ENCODE results near the gene ZBTB18. TPM values are rescaled to one million over a fixed set of nuclear protein-coding genes. Genes with fewer than 3 reads are reported as not detected.

Gene ZBTB18
- total and polyA plus RNA-seq, 2 donors (not counting 1 experiment from before 2014, with no cell fraction given): 38.4 to 130 TPM

- Histone ChIP-seq H3K36me3 (replicated peaks in 1 of 2; ENCODE audit: control extremely low read depth in 1 of 2, control insufficient read depth in 1 of 2, extremely low read depth in 1 of 2, insufficient read depth in 2 of 2, low read length in 1 of 2) (no peaks in the 10 kb centered on the region), H3K27ac (ENCODE audit: low read length in 2 of 2) (no peak overlapping the region), H3K4me3 (ENCODE audit: control extremely low read depth in 1 of 5, extremely low read depth in 1 of 5, insufficient read depth in 1 of 5, low read depth in 2 of 5, low read length in 4 of 5) (no peak overlapping the region), H3K9me3 (ENCODE audit: control extremely low read depth in 1 of 3, control insufficient read depth in 2 of 3, insufficient read depth in 1 of 3, low read length in 2 of 3) (no peaks in the 10 kb centered on the region), H3K79me2 (ENCODE audit: control insufficient read depth, insufficient read depth, low read length) (no peaks in the 10 kb centered on the region), H3K9ac (ENCODE audit: low read length) (no peak overlapping the region), H3K27me3 (replicated peaks in 1 of 4; ENCODE audit: control extremely low read depth in 1 of 4, control insufficient read depth in 3 of 4, insufficient read depth in 4 of 4, low read length in 3 of 4) (peaks cover 0 to 9% (median 0%) of the 10 kb centered on the region in 4 experiments), H3K4me1 (ENCODE audit: control insufficient read depth in 2 of 2, insufficient read depth in 2 of 2, low read length in 2 of 2) (no peaks in the 10 kb centered on the region), H2AFZ (ENCODE audit: insufficient read depth, low read depth, low read length, poor library complexity, severe bottlenecking) (no peak overlapping the region), H3K4me2 (replicated peaks; ENCODE audit: low read depth, low read length, poor library complexity, severe bottlenecking) (no peak overlapping the region), H4K20me1 (ENCODE audit: control insufficient read depth, insufficient read depth, low read length, poor library complexity, severe bottlenecking) (no peaks in the 10 kb centered on the region)
- 89% methylated on average over 1 of the region's 4 CpGs for WGBS (ENCODE audit: insufficient coverage)
- intact Hi-C loops (cut with micrococcal nuclease): no loop called here
- ChIA-PET POLR2A (no interaction called here), CTCF (no interaction called here)
- H3K27ac Mint-ChIP-seq: no peak overlapping the region
- H3K4me3 Mint-ChIP-seq: no peak overlapping the region
- DNase-seq: no peak
- TF ChIP-seq EZH2 (IDR thresholded peaks at IDR 0.05; ENCODE audit: borderline replicate concordance, insufficient read depth, low read depth, low read length, poor library complexity, severe bottlenecking) (no peak), CTCF (IDR thresholded peaks at IDR 0.05) (no peak)
- no peaks in the 10 kb centered on the region for H3K4me1 Mint-ChIP-seq
- peaks cover 35% of the 10 kb centered on the region for H3K27me3 Mint-ChIP-seq
- H3K9me3 Mint-ChIP-seq (ENCODE audit: insufficient read depth): no peaks in the 10 kb centered on the region
- no peak for ATAC-seq (ENCODE audit: low read depth)
Measured at GRCh38 chr1:244019982-244020485, 31.0 kb upstream of the ZBTB18 start.

- H3K27me3 ChIP-seq (replicated peaks in 1 of 4; ENCODE audit: control extremely low read depth in 1 of 4, control insufficient read depth in 3 of 4, insufficient read depth in 4 of 4, low read length in 3 of 4): peaks cover 0 to 13% (median 0%) of the 10 kb centered on the region in 4 experiments
- no peak for DNase-seq
- WGBS (ENCODE audit: insufficient coverage): 100% methylated on average over 1 of the region's 1 CpG
- Mint-ChIP-seq H3K27ac (no peak overlapping the region), H3K9me3 (ENCODE audit: insufficient read depth) (no peaks in the 10 kb centered on the region), H3K4me3 (no peak overlapping the region), H3K27me3 (peaks cover 30% of the 10 kb centered on the region), H3K4me1 (no peaks in the 10 kb centered on the region)
- no peaks in the 10 kb centered on the region for H3K9me3 ChIP-seq (ENCODE audit: control extremely low read depth in 1 of 3, control insufficient read depth in 2 of 3, insufficient read depth in 1 of 3, low read length in 2 of 3)
- no peak overlapping the region for H3K4me2 ChIP-seq (replicated peaks; ENCODE audit: low read depth, low read length, poor library complexity, severe bottlenecking)
- H2AFZ ChIP-seq (ENCODE audit: insufficient read depth, low read depth, low read length, poor library complexity, severe bottlenecking): no peak overlapping the region
- TF ChIP-seq EZH2 (IDR thresholded peaks at IDR 0.05; ENCODE audit: borderline replicate concordance, insufficient read depth, low read depth, low read length, poor library complexity, severe bottlenecking): no peak
- TF ChIP-seq CTCF (IDR thresholded peaks at IDR 0.05): no peak
- no peaks in the 10 kb centered on the region for H3K36me3 ChIP-seq (replicated peaks in 1 of 2; ENCODE audit: control extremely low read depth in 1 of 2, control insufficient read depth in 1 of 2, extremely low read depth in 1 of 2, insufficient read depth in 2 of 2, low read length in 1 of 2)
- H3K4me3 ChIP-seq (ENCODE audit: control extremely low read depth in 1 of 5, extremely low read depth in 1 of 5, insufficient read depth in 1 of 5, low read depth in 2 of 5, low read length in 4 of 5): no peak overlapping the region
- H3K4me1 ChIP-seq (ENCODE audit: control insufficient read depth in 2 of 2, insufficient read depth in 2 of 2, low read length in 2 of 2): no peaks in the 10 kb centered on the region
- H3K27ac ChIP-seq (ENCODE audit: low read length in 2 of 2): no peak overlapping the region
- ChIA-PET CTCF (no interaction called here), POLR2A (no interaction called here)
- no peak for ATAC-seq (ENCODE audit: low read depth)
- intact Hi-C loops (cut with micrococcal nuclease): no loop called here
- no peaks in the 10 kb centered on the region for H4K20me1 ChIP-seq (ENCODE audit: control insufficient read depth, insufficient read depth, low read length, poor library complexity, severe bottlenecking)
- no peaks in the 10 kb centered on the region for H3K79me2 ChIP-seq (ENCODE audit: control insufficient read depth, insufficient read depth, low read length)
- H3K9ac ChIP-seq (ENCODE audit: low read length): no peak overlapping the region
Measured at GRCh38 chr1:244021427-244021826, 29.7 kb upstream of the ZBTB18 start.

All from B cell (primary cell).